ENCODE results near the gene PEPD.

DNA sequence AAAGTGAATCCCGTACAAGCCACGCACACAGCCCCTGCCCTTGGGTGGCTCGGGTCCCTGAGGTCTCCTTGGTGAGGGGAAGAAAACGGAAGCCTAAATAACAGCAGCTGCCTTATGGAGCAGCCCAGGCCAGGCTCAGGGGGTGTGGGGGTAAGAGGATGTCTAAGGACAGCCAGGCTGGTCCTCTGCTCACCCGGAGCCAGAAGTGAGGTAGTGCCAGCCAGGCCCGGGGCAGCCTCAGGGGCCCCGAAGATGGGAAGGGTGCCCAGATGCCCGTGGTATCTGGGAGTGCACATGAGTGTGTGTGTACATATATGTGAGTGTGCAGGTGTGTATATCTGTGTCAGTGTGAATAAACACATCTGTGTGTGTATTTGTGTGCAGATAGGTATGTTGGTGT, 38.4 kb upstream of the PEPD start:
- TF ChIP-seq, protein P1, sequence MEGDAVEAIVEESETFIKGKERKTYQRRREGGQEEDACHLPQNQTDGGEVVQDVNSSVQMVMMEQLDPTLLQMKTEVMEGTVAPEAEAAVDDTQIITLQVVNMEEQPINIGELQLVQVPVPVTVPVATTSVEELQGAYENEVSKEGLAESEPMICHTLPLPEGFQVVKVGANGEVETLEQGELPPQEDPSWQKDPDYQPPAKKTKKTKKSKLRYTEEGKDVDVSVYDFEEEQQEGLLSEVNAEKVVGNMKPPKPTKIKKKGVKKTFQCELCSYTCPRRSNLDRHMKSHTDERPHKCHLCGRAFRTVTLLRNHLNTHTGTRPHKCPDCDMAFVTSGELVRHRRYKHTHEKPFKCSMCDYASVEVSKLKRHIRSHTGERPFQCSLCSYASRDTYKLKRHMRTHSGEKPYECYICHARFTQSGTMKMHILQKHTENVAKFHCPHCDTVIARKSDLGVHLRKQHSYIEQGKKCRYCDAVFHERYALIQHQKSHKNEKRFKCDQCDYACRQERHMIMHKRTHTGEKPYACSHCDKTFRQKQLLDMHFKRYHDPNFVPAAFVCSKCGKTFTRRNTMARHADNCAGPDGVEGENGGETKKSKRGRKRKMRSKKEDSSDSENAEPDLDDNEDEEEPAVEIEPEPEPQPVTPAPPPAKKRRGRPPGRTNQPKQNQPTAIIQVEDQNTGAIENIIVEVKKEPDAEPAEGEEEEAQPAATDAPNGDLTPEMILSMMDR (conservative IDR thresholded peaks at IDR 0.05 in 1 of 2, IDR thresholded peaks at IDR 0.05 in 1 of 2; ENCODE audit: extremely low read depth in 1 of 2, insufficient read depth in 1 of 2, low read depth in 1 of 2, low read length in 2 of 2) = no peak
- TF ChIP-seq EZH2 (IDR thresholded peaks at IDR 0.05; ENCODE audit: borderline replicate concordance, low read length) = no peak

Measured in mammary epithelial cell (primary cell).